HTR-8/SVneo (cell line): Measurements from ENCODE around the gene NEDD8.
"Not testable (repeated sequence)": the region's sequence is repeated elsewhere in the genome, so short reads cannot be mapped to it uniquely, and the experiment has no call there.

Experiments
- DNase-seq: peaks from one replicate; pipeline ENCODE4 v3.0.0; 2011; ENCODE audit warnings: low spot score, mixed read lengths; ENCODE audit not compliant: insufficient read length
- FAIRE-seq: peaks from 2 replicates; lab custom pipeline; 2011; peaks lifted over from hg19 to GRCh38; lab: Jason Lieb, UNC

Gene NEDD8

GRCh38 chr14:24252289-24253124, 20.3 kb upstream of the NEDD8 start:
- FAIRE-seq (no peak), DNase-seq (no peak)

GRCh38 chr14:24251880-24252288, 19.7 kb upstream of the NEDD8 start:
- DNase-seq (no peak), FAIRE-seq (no peak)

DNA sequence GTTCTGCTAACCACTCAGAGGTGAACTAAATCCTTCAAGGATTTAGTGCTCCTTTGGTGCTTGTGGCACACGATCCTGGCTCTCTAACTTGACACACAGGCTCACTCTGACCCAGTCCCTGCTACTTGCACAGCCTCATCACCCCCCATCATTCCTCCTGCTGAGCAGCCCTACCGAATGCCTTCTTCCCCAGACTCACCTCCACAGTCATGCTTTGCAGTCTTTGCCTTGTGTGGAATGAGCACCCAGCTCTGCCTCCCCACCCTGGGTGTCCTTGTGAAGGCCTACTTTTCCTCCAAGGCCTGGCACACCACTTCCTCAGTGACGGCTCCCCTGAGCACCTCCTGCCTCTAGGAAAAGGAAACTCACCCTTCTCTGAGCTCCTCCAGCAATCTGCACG, 18.2 kb upstream of the NEDD8 start:
- no peak for FAIRE-seq

DNA sequence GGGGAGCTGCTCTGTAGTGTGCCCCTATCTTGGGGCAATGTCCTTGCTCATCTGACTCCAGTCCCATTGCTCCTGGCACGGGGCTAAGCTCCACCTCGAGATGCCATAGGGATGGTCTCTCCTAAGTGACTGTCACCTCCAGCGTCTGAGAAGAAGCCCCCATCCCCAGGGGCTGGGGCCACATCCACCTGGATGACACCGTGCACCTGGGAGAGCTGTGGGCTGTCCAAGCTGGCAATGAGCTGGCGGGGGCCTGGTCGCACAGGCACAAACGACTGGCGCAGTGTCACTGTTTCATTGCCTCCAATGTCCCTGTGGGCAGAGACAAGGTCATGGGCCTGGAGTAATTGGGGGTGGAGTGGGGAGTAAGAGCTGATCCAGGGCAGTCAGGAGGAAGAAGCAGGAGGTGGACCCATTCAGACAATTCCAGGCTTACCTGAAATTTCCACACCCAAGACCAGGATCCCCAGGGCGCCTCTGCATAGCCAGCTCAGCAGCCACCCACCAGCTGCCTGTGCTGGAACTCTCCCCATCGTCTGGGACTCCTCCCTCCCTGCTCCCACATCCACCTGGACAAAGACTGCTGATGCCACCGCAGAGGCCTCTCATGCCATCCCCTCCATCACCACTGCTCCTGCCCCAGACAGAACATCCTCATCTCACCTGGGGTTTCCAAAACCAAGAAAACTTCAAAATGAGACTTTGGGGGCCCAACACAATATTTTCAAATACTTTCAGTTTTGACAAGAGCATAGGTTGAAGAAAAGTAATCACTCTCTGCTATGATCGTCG, 17.3 kb upstream of the NEDD8 start:
- no peak for FAIRE-seq

More for the DNA sequence above, 18.2 kb upstream of the NEDD8 start:
- no peak for DNase-seq

DNA sequence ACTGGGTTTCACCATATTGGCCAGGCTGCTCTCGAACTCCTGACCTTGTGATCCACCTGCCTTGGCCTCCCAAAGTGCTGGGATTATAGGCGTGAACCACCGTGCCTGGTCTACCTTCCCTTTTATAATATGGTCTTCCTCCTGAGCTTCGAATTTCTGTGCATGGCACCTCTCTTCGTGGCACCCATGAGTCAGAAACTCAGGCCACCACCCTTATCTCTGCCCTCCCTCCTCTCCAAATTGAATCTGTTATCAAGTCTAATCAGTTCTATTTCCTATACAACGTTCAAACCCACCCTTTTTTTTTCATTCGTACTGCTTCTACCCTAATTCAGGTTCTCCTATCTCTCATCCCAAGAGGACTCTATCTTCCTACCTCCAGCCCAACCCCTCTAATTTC, 15.3 kb upstream of the NEDD8 start:
- DNase-seq (no peak), FAIRE-seq (no peak)

More for the DNA sequence above, 17.3 kb upstream of the NEDD8 start:
- DNase-seq: no peak

DNA sequence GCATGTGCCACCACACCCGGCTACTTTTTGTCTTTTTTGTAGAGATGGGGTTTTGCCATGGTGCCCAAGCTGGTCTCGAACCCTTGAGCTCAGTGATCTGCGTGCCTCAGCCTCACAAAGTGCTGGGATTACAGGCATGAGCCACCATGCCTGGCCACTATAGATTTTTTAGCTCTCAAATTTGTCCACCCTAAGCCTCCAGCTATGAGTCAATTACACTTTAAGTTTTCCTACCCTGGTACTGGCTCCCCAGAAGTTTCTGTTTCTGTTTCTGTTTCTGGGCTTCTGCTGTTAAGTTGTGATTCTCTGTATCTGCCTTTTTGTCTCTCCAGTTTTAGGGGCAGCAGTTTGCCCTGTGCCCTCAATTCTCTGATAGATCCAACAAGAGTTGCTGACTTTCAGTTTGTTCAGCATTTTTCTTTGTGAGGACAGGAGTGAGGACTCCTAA, 14.6 kb upstream of the NEDD8 start:
- no peak for DNase-seq

DNA sequence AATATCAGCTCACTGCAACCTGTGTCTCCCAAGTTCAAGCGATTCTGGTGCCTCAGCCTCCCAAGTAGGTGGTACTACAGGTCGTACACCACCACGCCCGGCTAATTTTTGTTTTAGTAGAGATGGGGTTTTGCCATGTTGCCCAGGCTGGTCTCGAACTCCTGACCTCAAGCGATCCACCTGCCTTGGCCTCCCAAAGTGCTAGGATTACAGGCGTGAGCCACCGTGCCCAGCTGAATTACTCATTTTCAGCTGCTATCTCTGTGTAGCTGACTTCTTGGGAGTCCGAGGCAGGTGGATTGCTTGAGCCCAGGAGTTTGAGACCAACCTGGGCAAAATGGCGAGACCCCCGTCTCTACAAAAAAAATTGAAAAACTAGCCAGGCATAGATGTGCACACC, 13.2 kb upstream of the NEDD8 start:
- not testable (repeated sequence) for DNase-seq, FAIRE-seq

More for the DNA sequence above, 14.6 kb upstream of the NEDD8 start:
- FAIRE-seq: no peak

GRCh38 chr14:24243336-24243836, 11.2 kb upstream of the NEDD8 start:
- no peak for DNase-seq
- no peak for FAIRE-seq

DNA sequence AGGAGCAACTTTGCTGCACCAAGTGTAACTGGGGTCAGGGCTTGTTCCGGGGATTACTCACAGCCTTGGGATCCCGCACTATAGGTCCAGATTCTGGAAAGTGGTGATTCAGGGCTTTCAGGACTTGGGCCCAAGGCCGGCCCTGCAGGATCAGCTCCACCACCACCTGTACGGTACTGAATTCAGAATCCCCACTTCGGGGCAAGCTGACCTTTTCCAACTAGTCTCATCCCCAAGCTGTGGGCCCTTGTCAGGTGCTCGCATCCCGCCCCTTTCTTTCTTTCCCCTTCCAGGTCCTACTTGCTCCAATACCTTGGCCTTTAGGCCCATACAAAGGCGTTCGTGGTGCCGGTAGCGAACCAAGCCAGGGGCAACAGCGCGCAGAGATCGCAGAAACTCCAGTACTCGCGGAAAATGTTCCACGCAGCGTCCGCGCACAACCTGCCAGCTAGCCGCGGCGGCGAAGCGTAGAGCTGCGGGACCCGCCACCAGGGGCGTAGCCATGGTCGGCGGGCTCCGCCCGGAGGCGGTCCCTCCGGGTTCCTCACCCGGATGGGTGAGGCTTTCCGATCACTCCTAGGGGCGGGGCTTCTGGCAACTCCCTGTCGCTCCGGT, 9.8 kb upstream of the NEDD8 start:
- FAIRE-seq (no peak), DNase-seq (peak; percentile 81)

GRCh38 chr14:24240110-24240918, 8.1 kb upstream of the NEDD8 start:
- FAIRE-seq (no peak), DNase-seq (no peak)

DNA sequence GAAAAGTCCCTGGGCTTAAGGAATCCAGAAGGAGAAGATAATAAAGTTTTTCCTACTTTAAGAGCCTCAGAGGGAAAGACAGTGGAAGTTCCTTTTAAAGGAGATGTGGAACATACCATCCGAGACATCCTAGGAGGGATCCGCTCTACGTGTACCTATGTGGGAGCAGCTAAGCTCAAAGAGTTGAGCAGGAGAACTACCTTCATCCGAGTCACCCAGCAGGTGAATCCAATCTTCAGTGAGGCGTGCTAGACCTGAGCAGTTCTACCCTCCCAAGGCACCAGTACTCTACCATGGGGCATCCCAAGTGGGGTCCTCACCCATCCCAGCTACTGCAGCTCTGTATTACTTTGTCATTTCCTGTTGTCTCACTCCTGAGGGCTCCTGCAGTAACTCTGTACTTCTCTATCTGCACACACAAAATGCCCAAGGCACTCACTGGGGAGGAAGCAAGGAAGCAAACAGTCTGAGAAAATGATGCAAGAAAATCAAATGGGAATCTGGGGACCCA, 6.4 kb upstream of the NEDD8 start:
- DNase-seq: no peak
- no peak for FAIRE-seq

GRCh38 chr14:24238123-24238522, 6.0 kb upstream of the NEDD8 start:
- FAIRE-seq: no peak
- no peak for DNase-seq

DNA sequence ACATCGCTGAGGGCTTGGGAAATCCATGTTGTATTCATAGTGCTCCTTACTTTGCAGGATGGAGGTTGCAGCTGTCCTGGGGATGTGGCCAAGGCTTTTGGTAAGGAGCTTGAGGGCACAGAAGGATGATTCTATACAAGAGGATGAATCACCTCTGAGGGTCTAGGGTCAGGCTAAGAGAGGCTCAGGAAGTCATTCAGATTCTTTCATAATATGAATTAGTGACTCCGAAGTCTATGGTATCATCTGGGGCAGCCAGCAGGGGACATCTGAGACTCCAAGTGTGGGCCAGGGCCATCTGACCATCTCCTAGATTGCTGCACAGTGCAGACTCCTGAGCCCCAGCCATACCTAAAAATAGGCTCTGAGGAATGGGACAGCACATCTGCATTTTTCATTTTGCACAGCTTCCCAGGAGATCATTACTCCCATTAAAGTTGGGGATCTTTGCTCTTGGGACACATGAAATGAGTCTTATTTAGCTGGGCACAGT, 5.3 kb upstream of the NEDD8 start:
- DNase-seq (no peak), FAIRE-seq (no peak)

DNA sequence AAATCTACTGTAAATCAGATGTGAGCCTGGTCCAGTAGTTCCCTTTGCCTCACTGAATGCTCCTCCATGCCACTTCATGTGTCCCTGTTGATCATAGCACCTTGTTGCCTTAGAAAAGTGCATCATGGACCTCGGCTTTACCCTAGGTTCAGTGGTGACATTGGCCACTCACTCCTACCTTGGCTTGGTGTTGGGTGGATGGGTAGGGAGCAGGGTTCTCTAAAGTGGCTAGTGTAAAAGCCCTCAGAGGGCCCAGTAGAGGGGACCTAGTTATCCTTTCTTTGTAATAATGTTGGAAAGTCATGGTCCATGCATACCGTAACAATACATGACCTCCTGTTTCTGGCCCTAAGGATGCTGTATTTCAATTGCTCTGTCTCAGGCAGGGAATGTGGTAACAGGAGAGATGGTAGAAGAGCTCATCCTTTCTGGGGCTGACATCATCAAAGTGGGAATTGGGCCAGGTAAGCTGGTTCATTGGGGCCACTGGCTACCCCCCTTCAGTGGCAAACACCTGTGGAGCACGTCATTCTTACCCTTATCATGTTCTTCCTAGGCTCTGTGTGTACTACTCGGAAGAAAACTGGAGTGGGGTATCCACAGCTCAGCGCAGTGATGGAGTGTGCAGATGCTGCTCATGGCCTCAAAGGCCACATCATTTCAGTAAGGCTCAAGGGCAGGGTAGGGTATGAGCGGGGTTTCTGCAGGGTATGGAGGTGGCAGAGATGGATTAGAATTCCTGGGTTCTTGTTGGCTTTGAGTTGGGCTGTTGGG, 4.7 kb upstream of the NEDD8 start:
- no peak for FAIRE-seq
- no peak for DNase-seq

DNA sequence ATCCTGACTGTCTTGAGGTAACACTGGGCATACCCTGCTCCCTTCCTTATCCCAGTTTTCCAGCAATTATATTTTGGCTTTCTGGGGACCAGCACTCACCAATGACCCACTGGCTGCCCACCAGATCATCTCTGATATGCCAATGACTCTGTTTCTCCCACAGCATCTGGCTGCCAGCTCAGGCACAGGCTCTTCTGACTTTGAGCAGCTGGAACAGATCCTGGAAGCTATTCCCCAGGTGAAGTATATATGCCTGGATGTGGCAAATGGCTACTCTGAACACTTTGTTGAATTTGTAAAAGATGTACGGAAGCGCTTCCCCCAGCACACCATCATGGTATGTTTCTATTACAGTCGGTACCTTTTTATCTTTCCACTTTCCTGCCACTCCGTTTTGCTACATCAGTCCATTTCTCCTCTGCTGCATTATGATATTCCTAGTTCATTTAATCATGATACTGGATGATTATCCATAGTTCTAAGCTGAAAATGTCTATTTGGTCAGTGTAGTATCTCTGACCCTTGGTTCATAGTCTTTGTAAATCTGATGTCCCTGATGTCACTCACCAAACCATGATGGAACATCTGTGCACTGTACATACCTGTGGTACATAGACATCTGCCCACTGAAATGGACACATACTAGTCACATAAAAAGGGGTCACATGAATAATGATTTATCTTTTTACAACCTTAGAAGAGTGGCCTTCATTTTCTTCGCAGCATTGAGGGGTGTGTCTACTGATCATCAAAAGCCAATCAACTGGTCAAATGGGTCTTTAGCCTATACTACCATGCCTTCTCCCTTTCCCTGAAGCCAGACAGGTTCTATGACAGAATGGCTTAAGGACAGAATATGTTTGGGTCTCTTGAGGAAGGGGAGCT, 3.9 kb upstream of the NEDD8 start:
- no peak for FAIRE-seq
- no peak for DNase-seq

DNA sequence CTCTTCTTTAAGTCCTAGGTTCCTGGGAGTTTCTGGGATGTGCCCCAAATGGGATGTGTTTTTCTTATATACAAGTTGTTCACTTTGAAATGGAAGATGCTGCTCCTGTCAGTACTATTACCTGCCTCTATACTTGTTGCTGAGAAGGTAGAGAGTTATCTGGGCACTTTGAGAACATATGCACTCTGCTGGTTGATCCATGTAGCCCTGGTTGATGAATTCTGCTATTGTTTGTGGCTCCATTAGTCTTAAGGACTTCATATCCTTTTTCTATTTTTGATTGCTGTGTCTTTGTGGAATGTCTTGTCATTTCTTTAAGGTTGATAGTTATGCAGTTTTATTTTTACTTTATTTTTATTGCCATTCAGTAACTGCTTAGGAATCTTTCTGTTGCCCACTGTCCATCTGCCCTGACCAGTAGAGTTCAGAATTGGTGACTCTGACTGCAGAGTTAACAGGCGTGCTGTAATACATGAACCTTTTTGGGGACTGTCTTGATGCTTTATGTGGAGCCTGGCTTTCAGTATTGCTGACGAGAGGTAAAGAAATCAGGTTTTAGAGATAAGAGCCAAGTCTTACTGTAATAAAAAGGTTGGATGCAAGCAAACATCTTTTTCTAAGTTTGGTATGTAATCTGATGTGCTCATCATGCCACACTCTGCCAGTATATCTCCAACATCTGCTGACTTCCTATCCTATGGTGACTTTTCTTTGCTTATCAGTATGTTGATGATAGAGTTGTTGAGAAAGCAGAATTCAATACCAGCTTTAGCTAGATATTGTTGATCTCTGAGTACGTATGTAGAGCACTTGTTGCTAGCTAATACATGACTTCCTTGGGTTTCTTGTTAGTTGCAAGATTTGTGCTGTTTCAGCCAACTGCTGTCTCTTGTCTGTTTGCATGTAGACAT, 2.2 kb upstream of the NEDD8 start:
- DNase-seq: no peak
- FAIRE-seq: no peak

DNA sequence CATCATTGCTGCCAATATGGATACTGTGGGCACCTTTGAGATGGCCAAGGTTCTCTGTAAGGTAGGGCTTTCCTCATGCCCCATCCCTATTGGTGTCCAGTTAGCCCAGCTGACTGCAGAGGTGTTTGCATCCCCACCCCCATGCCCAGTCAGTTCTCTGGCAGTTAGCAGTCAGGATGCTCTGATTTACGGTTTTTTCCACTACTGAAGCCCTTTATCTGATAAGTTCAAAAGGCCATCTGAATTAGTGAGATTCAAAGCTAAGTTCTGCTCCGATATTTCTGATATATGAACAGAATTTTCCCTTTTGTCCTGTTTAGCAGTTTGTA, 1.3 kb upstream of the NEDD8 start:
- FAIRE-seq (no peak), DNase-seq (no peak)
